Measurements from ENCODE around the gene PARP2.

PARP2 gene

DNA sequence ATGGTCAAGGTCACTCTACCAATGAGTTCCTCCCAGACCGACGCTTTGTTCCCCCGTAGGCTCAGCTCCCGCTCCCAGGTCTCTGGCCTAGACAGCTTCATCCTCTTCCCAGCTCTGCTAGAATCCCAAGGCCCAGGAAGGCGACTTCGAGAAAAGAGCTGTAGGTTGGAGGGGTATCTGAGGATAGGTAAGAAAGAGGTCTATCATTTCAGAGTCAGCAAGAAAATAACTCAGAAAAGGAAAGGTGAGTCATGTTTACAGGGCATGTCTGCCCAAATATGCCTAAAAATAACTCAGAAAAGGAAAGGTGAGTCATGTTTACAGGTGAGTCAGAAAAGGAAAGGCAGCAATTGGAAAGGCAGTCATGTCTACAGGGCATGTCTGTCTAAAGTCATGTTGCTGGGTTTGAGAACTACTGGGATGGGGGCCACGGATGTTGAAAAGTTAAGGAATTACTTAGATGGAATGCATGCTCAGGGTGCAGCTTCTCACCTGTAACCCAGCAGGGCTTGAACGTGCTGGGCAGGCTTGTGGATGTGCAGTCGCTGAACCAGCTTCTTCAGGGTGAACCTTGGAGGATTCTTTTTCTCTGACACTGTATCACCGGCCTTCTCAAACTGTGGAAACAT lies 57.6 kb downstream of the PARP2 start:
- DNase-seq (ENCODE audit: low read depth in 2 of 2), result no peak

DNA sequence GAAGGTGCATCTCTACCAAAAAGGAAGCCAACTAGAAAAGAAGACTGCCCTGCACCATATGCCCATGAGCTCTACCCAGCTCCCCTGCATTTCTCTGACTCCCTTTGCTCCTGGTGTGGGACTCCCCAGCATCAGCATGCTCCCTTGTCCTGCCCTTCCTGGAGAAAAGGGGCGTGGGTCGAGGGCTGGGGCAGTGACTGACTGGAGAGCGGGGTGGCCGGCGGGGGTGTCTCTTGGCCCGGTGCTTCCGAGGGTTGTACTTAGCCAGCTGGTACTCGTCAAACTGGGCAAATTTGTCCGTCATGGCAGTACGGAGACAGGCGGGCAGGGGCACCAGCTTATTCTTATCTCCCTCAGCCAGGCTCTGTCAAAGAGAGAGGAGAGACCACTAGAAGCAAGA lies 60.1 kb downstream of the PARP2 start:
- no peak for DNase-seq (ENCODE audit: low read depth in 2 of 2)
